ENCODE results near the gene TOP3A. TPM values are rescaled to one million over a fixed set of nuclear protein-coding genes. Genes with fewer than 3 reads are reported as not detected.
A peak's percentile ranks its signal among the peaks of the same experiment; 100 is the strongest.

TOP3A gene
- total and polyA plus RNA-seq, 11 donors = 9.4 to 26.1 (median 12.8) TPM

DNA sequence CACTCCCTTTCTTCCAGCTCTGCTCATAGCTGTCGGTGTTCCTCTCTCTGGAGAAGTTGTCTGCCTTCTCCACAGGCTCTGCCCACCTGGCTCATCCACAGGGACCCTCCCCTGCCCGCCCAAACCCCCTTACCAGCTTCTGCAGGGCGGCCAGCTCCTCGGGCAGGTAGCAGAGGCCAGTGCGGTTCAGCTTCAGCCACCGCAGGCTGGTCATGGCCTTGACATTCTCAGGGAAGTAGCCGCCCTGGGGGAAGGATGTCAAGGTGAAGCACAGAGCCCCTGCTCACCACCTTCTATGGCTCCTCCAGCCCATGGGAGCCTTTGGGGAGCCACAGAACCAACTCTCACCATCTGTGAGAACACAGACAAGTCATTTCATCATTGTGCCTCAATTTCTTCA lies 58.0 kb downstream of the TOP3A start:
- peak overlapping the region in 8 of 12 donors; percentile 68 to 100 (median 95) for H3K4me3 ChIP-seq

GRCh38 chr17:18256351-18256750 lies 58.4 kb downstream of the TOP3A start:
- H3K27ac ChIP-seq = peak overlapping the region in 6 of 12 donors; percentile 94 to 99 (median 99)
- H3K27me3 ChIP-seq = no peaks in the 10 kb centered on the region
- no peaks in the 10 kb centered on the region for H3K9me3 ChIP-seq
- intact Hi-C loops (cut with DNase I) = loop anchor here in 2 of 10 donors (5.0 to 10.0 kb wide), 2 partner anchors 58 to 69 kb away; partner anchors contain the start of genes SMCR8 (in 1 of the 2) and TOP3A (in 1 of the 2)
- H3K4me3 ChIP-seq = peak overlapping the region in 1 of 12 donors; percentile 71
- ATAC-seq = no peak
- H3K36me3 ChIP-seq = peaks cover 5 to 55% (median 51%) of the 10 kb centered on the region in 9 donors
- TF ChIP-seq, protein P1, sequence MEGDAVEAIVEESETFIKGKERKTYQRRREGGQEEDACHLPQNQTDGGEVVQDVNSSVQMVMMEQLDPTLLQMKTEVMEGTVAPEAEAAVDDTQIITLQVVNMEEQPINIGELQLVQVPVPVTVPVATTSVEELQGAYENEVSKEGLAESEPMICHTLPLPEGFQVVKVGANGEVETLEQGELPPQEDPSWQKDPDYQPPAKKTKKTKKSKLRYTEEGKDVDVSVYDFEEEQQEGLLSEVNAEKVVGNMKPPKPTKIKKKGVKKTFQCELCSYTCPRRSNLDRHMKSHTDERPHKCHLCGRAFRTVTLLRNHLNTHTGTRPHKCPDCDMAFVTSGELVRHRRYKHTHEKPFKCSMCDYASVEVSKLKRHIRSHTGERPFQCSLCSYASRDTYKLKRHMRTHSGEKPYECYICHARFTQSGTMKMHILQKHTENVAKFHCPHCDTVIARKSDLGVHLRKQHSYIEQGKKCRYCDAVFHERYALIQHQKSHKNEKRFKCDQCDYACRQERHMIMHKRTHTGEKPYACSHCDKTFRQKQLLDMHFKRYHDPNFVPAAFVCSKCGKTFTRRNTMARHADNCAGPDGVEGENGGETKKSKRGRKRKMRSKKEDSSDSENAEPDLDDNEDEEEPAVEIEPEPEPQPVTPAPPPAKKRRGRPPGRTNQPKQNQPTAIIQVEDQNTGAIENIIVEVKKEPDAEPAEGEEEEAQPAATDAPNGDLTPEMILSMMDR (IDR thresholded peaks at IDR 0.05) = no peak
- TF ChIP-seq POLR2A (IDR thresholded peaks at IDR 0.05) = no peak
- H3K4me1 ChIP-seq = peaks cover 6 to 44% (median 33%) of the 10 kb centered on the region in 12 donors
- DNase-seq = no peak
- WGBS, 4 donors = 35 to 77% (median 63%) methylated on average over 10 to 11 of the region's 11 CpGs

More for the DNA sequence above, 58.0 kb downstream of the TOP3A start:
- peaks cover 6 to 48% (median 38%) of the 10 kb centered on the region in 12 donors for H3K4me1 ChIP-seq
- intact Hi-C loops (cut with DNase I) = loop anchor here in 2 of 10 donors (5.0 to 10.0 kb wide), 2 partner anchors 58 to 69 kb away; partner anchors contain the start of genes SMCR8 (in 1 of the 2) and TOP3A (in 1 of the 2)
- TF ChIP-seq POLR2A (IDR thresholded peaks at IDR 0.05) = no peak
- TF ChIP-seq, protein P1 (IDR thresholded peaks at IDR 0.05) = no peak
- WGBS, 4 donors = 73 to 88% (median 79%) methylated on average over 7 of the region's 7 CpGs
- peaks cover 2 to 50% (median 46%) of the 10 kb centered on the region in 9 donors for H3K36me3 ChIP-seq
- H3K27ac ChIP-seq = peak overlapping the region in 8 of 12 donors; percentile 94 to 99 (median 99)
- H3K27me3 ChIP-seq = no peaks in the 10 kb centered on the region
- ATAC-seq (no peak), DNase-seq (no peak)
- no peaks in the 10 kb centered on the region for H3K9me3 ChIP-seq

DNA sequence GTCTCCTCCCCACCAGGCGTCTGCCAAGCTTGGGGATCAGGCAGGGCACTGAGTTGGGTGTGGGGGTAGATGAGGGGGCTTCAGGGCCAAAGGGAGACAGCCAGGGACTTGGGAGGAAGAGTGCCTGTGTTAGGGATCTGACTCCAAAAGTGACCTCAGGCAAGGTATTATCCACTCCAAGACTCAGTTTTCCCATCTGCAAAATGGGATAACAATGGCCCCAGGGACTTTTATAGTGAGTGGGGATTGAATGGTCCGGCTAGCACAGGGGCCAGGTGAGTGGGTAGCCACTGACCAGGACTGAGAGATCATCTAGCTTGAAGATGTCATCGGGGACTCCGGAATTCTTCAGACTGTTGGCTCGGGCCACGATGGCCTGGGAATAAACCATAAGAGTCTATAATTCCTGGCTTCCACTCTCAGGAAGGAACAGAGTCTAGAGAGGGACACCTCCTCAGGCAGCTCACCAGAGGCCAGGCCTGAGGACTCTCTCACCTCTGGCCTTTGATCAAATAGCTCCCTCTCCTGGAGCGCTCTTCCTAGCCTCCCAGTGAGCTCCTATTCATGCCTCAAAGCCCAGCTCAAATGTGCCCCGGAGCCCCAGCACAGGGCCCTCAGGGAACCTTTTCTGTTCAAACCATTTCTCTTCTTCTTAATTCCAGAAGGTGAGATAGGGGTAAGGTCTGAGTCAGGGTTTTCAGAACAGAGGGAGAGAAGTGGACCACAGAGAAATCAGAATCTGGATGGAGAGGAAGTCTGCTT lies 59.7 kb downstream of the TOP3A start:
- Histone ChIP-seq H3K4me3 (no peak overlapping the region), H3K27me3 (no peaks in the 10 kb centered on the region), H3K27ac (no peak overlapping the region), H3K4me1 (peaks cover 6 to 36% (median 30%) of the 10 kb centered on the region in 12 donors), H3K9me3 (no peaks in the 10 kb centered on the region), H3K36me3 (peaks cover 5 to 67% (median 63%) of the 10 kb centered on the region in 9 donors)
- WGBS, 4 donors = 91 to 99% (median 96%) methylated on average over 6 to 8 of the region's 8 CpGs
- intact Hi-C loops (cut with DNase I) = loop anchor here in 3 of 10 donors (5.0 to 10.0 kb wide), 3 partner anchors 57 to 68 kb away; partner anchors contain the start of genes TOP3A (in 2 of the 3) and SMCR8 (in 1 of the 3)
- no peak for ATAC-seq
- no peak for DNase-seq
- no peak for TF ChIP-seq POLR2A (IDR thresholded peaks at IDR 0.05)
- TF ChIP-seq, protein P1 (IDR thresholded peaks at IDR 0.05) = no peak
